Measurements from ENCODE around the gene VANGL2. TPM values are rescaled to one million over a fixed set of nuclear protein-coding genes. Genes with fewer than 3 reads are reported as not detected.

Gene VANGL2
- total and polyA plus RNA-seq, 8 donors = 0.45 to 7.4 (median 2.8) TPM

GRCh38 chr1:160363010-160363409 is 37.4 kb upstream of the VANGL2 start:
- DNase-seq = no peak
- Histone ChIP-seq H3K4me1 (no peaks in the 10 kb centered on the region), H3K27ac (no peak overlapping the region), H3K27me3 (peaks cover 0 to 14% (median 0%) of the 10 kb centered on the region in 3 donors), H3K4me3 (no peak overlapping the region), H3K36me3 (peaks cover 7 to 32% (median 27%) of the 10 kb centered on the region in 4 donors), H3K9me3 (no peaks in the 10 kb centered on the region)
- 21 to 52% (median 49%) methylated on average over 2 to 5 of the region's 5 CpGs for WGBS, 5 donors
- TF ChIP-seq CTCF (IDR thresholded peaks at IDR 0.05) (no peak), POLR2A (IDR thresholded peaks at IDR 0.05) (no peak), POLR2AphosphoS5 (IDR thresholded peaks at IDR 0.05) (no peak), EP300 (IDR thresholded peaks at IDR 0.05) (no peak)
- intact Hi-C loops (cut with DNase I; ENCODE audit: low total_unique reads) = no loop called here

GRCh38 chr1:160363951-160364735 is 36.2 kb upstream of the VANGL2 start:
- Histone ChIP-seq H3K4me1 (no peaks in the 10 kb centered on the region), H3K27me3 (peaks cover 0 to 14% (median 0%) of the 10 kb centered on the region in 3 donors), H3K36me3 (peaks cover 5 to 21% (median 16%) of the 10 kb centered on the region in 4 donors), H3K27ac (no peak overlapping the region), H3K4me3 (no peak overlapping the region), H3K9me3 (no peaks in the 10 kb centered on the region)
- 64 to 78% (median 73%) methylated on average over 12 of the region's 12 CpGs for WGBS, 5 donors
- no peak for TF ChIP-seq CTCF (IDR thresholded peaks at IDR 0.05)
- no peak for TF ChIP-seq EP300 (IDR thresholded peaks at IDR 0.05)
- TF ChIP-seq POLR2AphosphoS5 (IDR thresholded peaks at IDR 0.05) = no peak
- TF ChIP-seq POLR2A (IDR thresholded peaks at IDR 0.05) = no peak
- no peak for DNase-seq
- intact Hi-C loops (cut with DNase I; ENCODE audit: low total_unique reads) = no loop called here

GRCh38 chr1:160365325-160365724 is 35.0 kb upstream of the VANGL2 start:
- intact Hi-C loops (cut with DNase I; ENCODE audit: low total_unique reads) = no loop called here
- no peaks in the 10 kb centered on the region for H3K9me3 ChIP-seq
- 90 to 100% (median 100%) methylated on average over 1 of the region's 1 CpG for WGBS, 5 donors

GRCh38 chr1:160366731-160367515 is 33.4 kb upstream of the VANGL2 start, which contains the start of gene NHLH1:
Gene NHLH1 (plus strand): TSS chr1:160367071. CDS start chr1:160370732, 3,661 bp downstream.
- no peak within 1 kb of the TSS for H3K27ac ChIP-seq
- no peaks in the 10 kb centered on the region for H3K4me1 ChIP-seq
- TF ChIP-seq POLR2AphosphoS5 (IDR thresholded peaks at IDR 0.05) (no peak), CTCF (IDR thresholded peaks at IDR 0.05) (no peak), EP300 (IDR thresholded peaks at IDR 0.05) (no peak), POLR2A (IDR thresholded peaks at IDR 0.05) (no peak)
- intact Hi-C loops (cut with DNase I; ENCODE audit: low total_unique reads) = no loop called here
- WGBS, 5 donors = 55 to 64% (median 59%) methylated on average over 10 to 15 of the region's 15 CpGs
- H3K36me3 ChIP-seq = no peaks in the 10 kb centered on the region
- no peak for DNase-seq
- H3K9me3 ChIP-seq = no peaks in the 10 kb centered on the region
- peaks cover 0 to 33% (median 6%) of the 10 kb centered on the region in 3 donors for H3K27me3 ChIP-seq
- H3K4me3 ChIP-seq = no peak within 1 kb of the TSS

More at GRCh38 chr1:160365325-160365724, 35.0 kb upstream of the VANGL2 start:
- Histone ChIP-seq H3K27ac (no peak overlapping the region), H3K36me3 (peaks cover 0 to 9% (median 5%) of the 10 kb centered on the region in 4 donors), H3K4me1 (no peaks in the 10 kb centered on the region), H3K4me3 (no peak overlapping the region), H3K27me3 (peaks cover 0 to 17% (median 0%) of the 10 kb centered on the region in 3 donors)
- no peak for DNase-seq
- TF ChIP-seq EP300 (IDR thresholded peaks at IDR 0.05) = no peak
